Measurements from ENCODE around the gene MRC1. TPM values are rescaled to one million over a fixed set of nuclear protein-coding genes. Genes with fewer than 3 reads are reported as not detected.
"Not testable (repeated sequence)": the region's sequence is repeated elsewhere in the genome, so short reads cannot be mapped to it uniquely, and the experiment has no call there.

MRC1 gene
- total RNA-seq, 1 donor from 2014 or later: 4.5 TPM

GRCh38 chr10:17906002-17906401 lies 96.9 kb downstream of the MRC1 start:
- DNase-seq: no peak

DNA sequence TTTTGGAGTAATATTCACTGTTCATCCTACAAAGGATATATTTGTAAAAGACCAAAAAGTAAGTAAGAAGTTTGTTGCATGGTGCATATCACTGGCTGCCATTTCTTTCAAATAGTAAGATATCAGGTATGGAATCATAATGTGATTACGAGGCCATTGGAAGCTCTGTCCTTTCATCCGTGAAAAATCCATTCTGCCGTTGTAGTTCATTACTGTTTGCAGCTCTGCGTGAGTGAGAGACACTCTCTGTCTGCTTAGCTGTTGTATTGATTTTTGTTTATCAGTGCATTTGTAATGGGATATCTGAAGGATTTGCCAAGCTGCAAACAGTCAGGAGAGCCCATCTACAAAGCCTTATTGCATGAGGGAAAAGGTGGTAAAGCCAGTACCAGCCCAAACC lies 98.5 kb downstream of the MRC1 start:
- no peak for DNase-seq

GRCh38 chr10:17910125-17910789 lies 101.1 kb downstream of the MRC1 start:
- no peak for DNase-seq

- DNase-seq: no peak
Measured at GRCh38 chr10:17912754-17913153, 103.6 kb downstream of the MRC1 start.

- DNase-seq: no peak
Measured at GRCh38 chr10:17913604-17914003, 104.5 kb downstream of the MRC1 start.

- no peak for DNase-seq
Measured at GRCh38 chr10:17914169-17915045, 105.3 kb downstream of the MRC1 start.

DNA sequence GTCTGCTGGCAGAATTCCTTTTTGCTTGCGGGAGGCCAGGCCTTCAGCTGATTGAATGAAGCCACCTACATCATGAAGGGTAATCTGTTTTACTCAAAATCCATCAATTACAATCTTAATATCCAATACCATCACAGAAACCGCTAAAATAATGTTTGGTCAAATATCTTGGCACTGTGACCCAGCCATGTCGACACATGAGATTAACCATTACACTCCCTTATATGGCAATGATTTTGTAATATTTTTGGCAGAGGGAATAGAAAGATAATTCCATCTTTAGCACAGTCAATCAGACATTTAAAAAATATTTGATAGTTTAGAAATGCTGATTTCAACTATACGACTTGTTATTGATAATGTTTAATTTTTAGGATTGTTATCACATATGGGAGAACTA lies 106.0 kb downstream of the MRC1 start:
- DNase-seq: no peak

- DNase-seq: no peak
Measured at GRCh38 chr10:17918187-17918903, 109.2 kb downstream of the MRC1 start.

DNA sequence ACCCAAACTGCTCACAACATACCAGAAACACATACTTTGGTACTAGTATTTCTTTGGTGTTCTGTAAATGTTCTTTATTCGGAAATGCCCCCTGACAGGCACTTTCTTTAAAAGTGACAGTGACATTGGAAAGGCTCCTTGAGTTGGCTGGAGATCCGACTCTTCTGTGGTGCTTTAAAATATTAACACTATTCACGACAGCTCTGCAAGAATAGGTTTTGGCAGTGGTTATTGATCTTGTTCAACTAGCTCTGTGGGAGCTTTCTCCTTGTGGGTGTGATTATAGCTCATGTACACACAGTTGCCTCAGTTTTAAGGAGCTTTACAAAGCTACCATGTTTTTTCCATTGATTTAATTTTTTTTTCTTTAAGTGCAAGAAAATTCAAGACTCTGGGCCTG lies 112.2 kb downstream of the MRC1 start:
- no peak for DNase-seq

DNA sequence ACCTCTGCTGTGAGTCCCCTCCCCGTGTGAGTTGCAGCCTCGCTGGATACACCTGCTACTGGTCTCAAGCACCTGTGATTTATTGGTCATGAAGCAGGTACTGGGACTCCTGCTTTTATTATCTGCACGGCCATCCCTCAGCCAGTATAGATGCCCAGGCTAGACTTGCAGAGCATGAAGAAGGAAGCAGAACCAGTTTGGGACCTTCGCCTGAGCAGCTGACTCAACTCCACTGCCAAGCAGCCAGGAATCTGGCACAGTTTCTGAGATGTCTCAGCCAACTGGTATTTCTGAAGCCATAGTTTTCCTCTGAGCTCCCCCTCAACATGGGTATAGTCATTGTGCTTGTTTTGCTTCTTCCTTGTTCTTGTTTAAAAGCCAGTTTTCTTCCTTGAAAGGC lies 114.6 kb downstream of the MRC1 start:
- no peak for DNase-seq

DNA sequence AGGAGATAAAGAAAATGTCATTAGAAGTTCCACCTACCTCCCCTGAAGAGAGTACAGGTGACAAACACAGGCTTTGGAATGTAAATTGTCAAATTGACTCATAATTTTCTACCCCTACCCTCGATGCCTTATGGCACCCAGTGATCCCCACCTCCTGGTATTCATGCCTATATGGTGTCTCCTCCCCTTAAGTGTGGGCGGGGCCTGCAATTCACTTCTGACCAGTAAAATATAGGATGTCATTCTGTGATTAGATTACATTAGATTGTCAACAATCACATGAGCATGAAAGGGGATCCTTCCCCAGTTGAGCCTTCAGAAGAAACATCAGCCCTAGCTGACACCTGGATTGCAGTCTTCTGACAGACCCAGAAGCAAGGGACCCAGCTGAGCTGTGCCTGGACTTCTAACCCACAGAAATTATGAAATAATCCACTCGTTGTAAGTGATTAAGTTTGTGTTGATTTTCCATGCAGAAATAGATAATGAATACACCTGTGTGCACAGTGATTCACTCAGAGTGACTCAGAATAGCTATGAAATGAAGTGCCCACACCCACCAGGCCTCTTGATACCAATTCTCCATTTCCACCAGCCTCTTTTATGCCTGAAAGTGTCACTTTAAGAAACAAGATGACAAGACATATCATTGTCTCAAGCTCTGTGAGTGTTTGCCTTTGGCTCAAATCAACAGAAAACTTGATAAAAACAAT lies 134.0 kb downstream of the MRC1 start:
- DNase-seq: no peak

GRCh38 chr10:17950269-17950668 lies 141.1 kb downstream of the MRC1 start:
- DNase-seq: not testable (repeated sequence)

GRCh38 chr10:17950726-17951125 lies 141.6 kb downstream of the MRC1 start:
- DNase-seq: no peak

GRCh38 chr10:17951868-17952371 lies 142.8 kb downstream of the MRC1 start, which contains the start of gene SLC39A12:
Gene SLC39A12 (plus strand): TSS chr10:17951918. CDS start chr10:17953277, 1,359 bp downstream.
- DNase-seq: no peak

- DNase-seq: not testable (repeated sequence)
Measured at GRCh38 chr10:17954372-17954771, 145.2 kb downstream of the MRC1 start.

GRCh38 chr10:17954861-17955260 lies 145.7 kb downstream of the MRC1 start:
- DNase-seq: no peak

GRCh38 chr10:17958049-17958448 lies 148.9 kb downstream of the MRC1 start:
- no peak for DNase-seq

GRCh38 chr10:17959870-17960269 lies 150.7 kb downstream of the MRC1 start:
- no peak for DNase-seq
